DOHH2 (cell line): Measurements from ENCODE around the gene SYN1.

Source experiments
- H3F3A ChIP-seq: fragments of 200-600 bp; sonication (generic), shearing (Covaris generic); 2 replicates; pipeline ENCODE4 v1.6.0; 2016; ENCODE audit warnings: antibody characterized with exemption, mild to moderate bottlenecking; ENCODE audit not compliant: control insufficient read depth, insufficient read depth
- H3K27ac ChIP-seq: fragments of 200-600 bp; sonication (generic); 2 replicates; pipeline ENCODE4 v1.5.1; 2014; ENCODE audit warnings: low read depth, mild to moderate bottlenecking, low read length, moderate library complexity
- H3K27me3 ChIP-seq: fragments of 200-600 bp; sonication (generic); 2 replicates; pipeline ENCODE4 v1.6.1; 2014; ENCODE audit warnings: mild to moderate bottlenecking, low read length, mixed read lengths; ENCODE audit not compliant: control insufficient read depth
- H3K36me3 ChIP-seq: fragments of 200-600 bp; sonication (generic); 2 replicates; pipeline ENCODE4 v1.6.1; 2014; ENCODE audit warnings: mild to moderate bottlenecking, low read length, moderate library complexity, mixed read lengths; ENCODE audit not compliant: control insufficient read depth
- H3K4me1 ChIP-seq: fragments of 200-600 bp; sonication (generic); 2 replicates; pipeline ENCODE4 v1.6.1; 2014; ENCODE audit warnings: mild to moderate bottlenecking, low read length, mixed read lengths; ENCODE audit not compliant: control insufficient read depth
- H3K4me2 ChIP-seq: fragments of 200-600 bp; sonication (generic); 2 replicates; pipeline ENCODE4 v1.6.0; 2014; ENCODE audit warnings: mild to moderate bottlenecking, low read length, moderate library complexity
- H3K4me3 ChIP-seq: fragments of 200-600 bp; sonication (generic); 2 replicates; pipeline ENCODE4 v1.5.1; 2014; ENCODE audit warnings: mild to moderate bottlenecking, low read length, mixed read lengths
- H3K79me2 ChIP-seq: fragments of 200-600 bp; sonication (generic); 2 replicates; pipeline ENCODE4 v1.6.1; 2014; ENCODE audit warnings: mild to moderate bottlenecking, low read length, mixed read lengths; ENCODE audit not compliant: control insufficient read depth
- H3K9me2 ChIP-seq: fragments of 200-600 bp; sonication (generic); replicated peaks from 2 replicates; pipeline ENCODE4 v1.6.1; 2014; ENCODE audit warnings: mild to moderate bottlenecking, low read length, mixed read lengths; ENCODE audit not compliant: control insufficient read depth
- H3K9me3 ChIP-seq: fragments of 200-600 bp; sonication (generic); 2 replicates; pipeline ENCODE4 v1.6.1; 2014; ENCODE audit warnings: antibody characterized with exemption, low read length, mixed read lengths; ENCODE audit not compliant: control insufficient read depth, insufficient read depth
- H4K20me1 ChIP-seq: fragments of 200-600 bp; sonication (generic); 2 replicates; pipeline ENCODE4 v1.6.0; 2014; ENCODE audit warnings: low read depth, mild to moderate bottlenecking, antibody characterized with exemption, low read length, moderate library complexity; ENCODE audit not compliant: control insufficient read depth, insufficient read depth
- EZH2phosphoT487 ChIP-seq: fragments of 200-600 bp; sonication (generic); IDR thresholded peaks from 2 replicates; pipeline ENCODE4 v1.6.1; 2017; ENCODE audit warnings: borderline replicate concordance, mild to moderate bottlenecking, antibody characterized with exemption, low read length, moderate library complexity, mixed read lengths
- TF ChIP-seq, protein P1 (sequence below): fragments of 200-600 bp; sonication (generic); IDR thresholded peaks from one replicate; pipeline ENCODE4 v1.5.1; 2014; ENCODE audit warnings: antibody characterized with exemption, mild to moderate bottlenecking, low read depth, low read length; ENCODE audit not compliant: poor library complexity, severe bottlenecking

SYN1 gene

DNA sequence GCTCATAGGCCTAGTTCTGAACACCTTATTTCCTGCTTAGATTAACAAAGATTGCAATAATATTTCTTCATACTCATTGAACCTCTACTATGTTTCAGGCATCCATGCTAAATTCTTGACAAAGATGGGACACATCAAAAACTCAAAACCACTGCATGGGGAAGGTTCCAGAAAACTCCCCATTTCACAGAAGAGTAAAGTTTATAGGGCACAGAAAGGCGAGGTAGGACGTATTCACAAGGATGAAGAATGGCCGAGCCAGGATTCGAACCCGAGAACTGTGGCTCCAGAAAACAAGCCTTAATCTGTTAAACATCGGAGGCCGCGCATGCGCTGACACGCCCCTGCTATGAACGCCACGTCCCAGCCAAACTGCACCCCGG, 38.6 kb upstream of the SYN1 start:
- TF ChIP-seq, protein P1, sequence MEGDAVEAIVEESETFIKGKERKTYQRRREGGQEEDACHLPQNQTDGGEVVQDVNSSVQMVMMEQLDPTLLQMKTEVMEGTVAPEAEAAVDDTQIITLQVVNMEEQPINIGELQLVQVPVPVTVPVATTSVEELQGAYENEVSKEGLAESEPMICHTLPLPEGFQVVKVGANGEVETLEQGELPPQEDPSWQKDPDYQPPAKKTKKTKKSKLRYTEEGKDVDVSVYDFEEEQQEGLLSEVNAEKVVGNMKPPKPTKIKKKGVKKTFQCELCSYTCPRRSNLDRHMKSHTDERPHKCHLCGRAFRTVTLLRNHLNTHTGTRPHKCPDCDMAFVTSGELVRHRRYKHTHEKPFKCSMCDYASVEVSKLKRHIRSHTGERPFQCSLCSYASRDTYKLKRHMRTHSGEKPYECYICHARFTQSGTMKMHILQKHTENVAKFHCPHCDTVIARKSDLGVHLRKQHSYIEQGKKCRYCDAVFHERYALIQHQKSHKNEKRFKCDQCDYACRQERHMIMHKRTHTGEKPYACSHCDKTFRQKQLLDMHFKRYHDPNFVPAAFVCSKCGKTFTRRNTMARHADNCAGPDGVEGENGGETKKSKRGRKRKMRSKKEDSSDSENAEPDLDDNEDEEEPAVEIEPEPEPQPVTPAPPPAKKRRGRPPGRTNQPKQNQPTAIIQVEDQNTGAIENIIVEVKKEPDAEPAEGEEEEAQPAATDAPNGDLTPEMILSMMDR = no peak
- no peak for TF ChIP-seq EZH2phosphoT487
- H3K27me3 ChIP-seq = no peaks in the 10 kb centered on the region
- H3K4me2 ChIP-seq = peak overlapping the region; percentile 64
- H3K9me2 ChIP-seq = no peaks in the 10 kb centered on the region
- H3K4me1 ChIP-seq = peaks cover 10% of the 10 kb centered on the region
- H3K27ac ChIP-seq = 0 out of 2 replicates have a peak overlapping the region, but pooled peaks have one; percentile 19
- H3K4me3 ChIP-seq = peak overlapping the region; percentile 94
- H3F3A ChIP-seq = no peaks in the 10 kb centered on the region
- H3K79me2 ChIP-seq = peaks cover 13% of the 10 kb centered on the region
- H3K36me3 ChIP-seq = peaks cover 34% of the 10 kb centered on the region
- H4K20me1 ChIP-seq = no peaks in the 10 kb centered on the region
- H3K9me3 ChIP-seq = no peaks in the 10 kb centered on the region; the same call in 1 of the 2 replicates

DNA sequence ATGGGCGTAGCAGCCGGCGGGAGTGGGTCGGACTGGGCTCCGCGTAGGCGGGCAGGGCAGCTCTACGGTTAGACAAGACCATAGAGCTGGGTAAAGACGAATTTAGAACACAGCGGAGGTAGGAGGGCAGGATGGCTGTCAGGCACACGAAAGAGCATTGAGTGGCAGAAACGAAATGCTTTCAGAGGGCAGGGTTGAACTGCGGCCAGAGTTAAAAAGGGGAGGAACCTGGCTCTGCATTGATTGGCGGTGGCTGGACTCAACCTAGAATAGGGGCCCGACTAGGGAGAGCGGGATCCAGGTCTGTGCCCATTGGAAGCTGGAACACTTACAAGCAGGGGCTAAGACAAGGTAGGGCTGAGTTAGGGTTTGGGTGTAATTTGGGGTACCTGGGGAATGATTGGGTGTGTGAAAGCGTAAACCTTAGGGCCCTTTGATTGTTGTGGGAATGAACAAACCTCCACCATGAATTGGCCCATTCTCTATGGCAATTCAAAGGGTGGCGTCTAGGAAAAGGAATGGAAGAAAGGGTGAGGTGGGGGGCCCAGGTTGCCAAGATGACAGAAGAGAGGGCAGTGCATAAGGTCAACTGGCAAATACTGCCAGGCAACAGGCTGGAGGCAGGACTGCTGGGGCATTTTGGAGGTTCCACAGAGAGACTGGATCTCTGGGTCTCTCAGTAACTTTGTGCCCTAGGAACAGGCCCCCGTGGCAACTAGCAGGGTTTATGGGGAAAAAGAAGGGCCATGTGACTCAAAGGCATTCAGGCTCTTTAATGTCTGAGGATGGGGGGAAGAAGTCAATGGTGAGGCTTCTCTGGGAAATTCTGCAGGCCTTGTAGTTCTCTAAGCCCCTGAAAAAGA, 31.6 kb upstream of the SYN1 start:
- peaks cover 32% of the 10 kb centered on the region for H3K36me3 ChIP-seq
- peak overlapping the region; percentile 85 for H3K4me2 ChIP-seq
- 0 out of 2 replicates have a peak overlapping the region, but pooled peaks have one; percentile 12 for H3K27ac ChIP-seq
- H3K4me1 ChIP-seq = peaks cover 20% of the 10 kb centered on the region
- peak overlapping the region; percentile 72 for H3K4me3 ChIP-seq
- TF ChIP-seq, protein P1 = no peak
- no peak for TF ChIP-seq EZH2phosphoT487
- H3K27me3 ChIP-seq = no peaks in the 10 kb centered on the region
- H4K20me1 ChIP-seq = no peaks in the 10 kb centered on the region
- no peaks in the 10 kb centered on the region for H3F3A ChIP-seq
- H3K79me2 ChIP-seq = peaks cover 34% of the 10 kb centered on the region
- no peaks in the 10 kb centered on the region for H3K9me2 ChIP-seq
- no peaks in the 10 kb centered on the region for H3K9me3 ChIP-seq

DNA sequence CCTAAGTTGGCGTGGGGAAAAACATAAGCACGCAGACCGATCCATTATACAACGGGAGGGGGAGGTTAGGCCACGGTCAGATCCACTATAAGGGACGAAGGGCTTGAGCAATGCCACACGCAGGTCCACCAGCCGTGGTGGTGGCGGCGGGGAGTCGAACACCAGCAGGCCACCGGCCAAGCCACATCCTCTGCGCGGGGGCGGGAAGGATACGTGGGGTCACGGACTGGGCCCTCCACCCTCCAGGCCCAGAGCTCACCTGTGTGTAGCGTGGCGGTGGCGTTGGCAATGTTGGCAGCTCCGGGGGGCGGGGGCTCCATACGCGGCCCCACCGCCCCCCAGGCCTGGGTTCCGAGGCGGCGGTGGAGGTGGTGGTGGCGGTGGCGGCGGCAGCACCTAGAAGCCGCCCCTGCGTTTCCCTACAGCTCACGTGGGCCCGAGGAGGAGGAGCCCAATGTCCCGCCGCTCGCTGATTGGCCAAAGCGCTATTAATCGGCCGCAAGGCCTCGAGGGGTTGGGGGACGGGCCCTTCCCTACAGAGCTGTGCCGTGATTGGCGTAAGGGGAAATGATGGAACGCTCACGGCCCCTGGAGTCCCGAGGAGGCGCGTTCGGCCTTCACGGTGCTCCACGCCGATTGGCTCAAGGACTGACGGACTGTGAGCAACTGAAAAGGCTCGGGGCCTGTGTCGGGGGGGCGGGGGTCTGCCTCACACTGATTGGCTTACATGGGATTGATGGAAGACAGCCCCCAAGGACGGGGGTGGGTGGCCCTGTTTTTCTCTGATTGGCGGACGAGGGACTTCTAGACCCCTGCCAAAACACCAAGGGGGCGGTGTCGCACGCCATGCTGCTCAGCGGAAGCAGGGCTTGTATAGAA, 30.7 kb upstream of the SYN1 start, which contains the start of gene ELK1:
TSS of gene ELK1 (minus strand) at position 400 of the 879 bp plus-strand sequence. CDS start 9,122 bp downstream, outside the sequence.
- Histone ChIP-seq H3K9me2 (no peaks in the 10 kb centered on the region), H3F3A (no peaks in the 10 kb centered on the region), H4K20me1 (no peaks in the 10 kb centered on the region), H3K4me2 (peak within 1 kb of the TSS; percentile 85), H3K9me3 (no peaks in the 10 kb centered on the region), H3K4me3 (peak within 1 kb of the TSS; percentile 91), H3K27ac (peak within 1 kb of the TSS; percentile 34; the same call in 1 of the 2 replicates), H3K4me1 (peaks cover 20% of the 10 kb centered on the region), H3K36me3 (peaks cover 23% of the 10 kb centered on the region), H3K27me3 (no peaks in the 10 kb centered on the region), H3K79me2 (peaks cover 38% of the 10 kb centered on the region)
- no peak for TF ChIP-seq EZH2phosphoT487
- TF ChIP-seq, protein P1 = no peak
